ENCODE data around the gene TTC13. TPM values are rescaled to one million over a fixed set of nuclear protein-coding genes. Genes with fewer than 3 reads are reported as not detected.

The TTC13 gene
- total RNA-seq, 6 donors from 2014 or later = 18.6 to 41.9 (median 33.3) TPM

DNA sequence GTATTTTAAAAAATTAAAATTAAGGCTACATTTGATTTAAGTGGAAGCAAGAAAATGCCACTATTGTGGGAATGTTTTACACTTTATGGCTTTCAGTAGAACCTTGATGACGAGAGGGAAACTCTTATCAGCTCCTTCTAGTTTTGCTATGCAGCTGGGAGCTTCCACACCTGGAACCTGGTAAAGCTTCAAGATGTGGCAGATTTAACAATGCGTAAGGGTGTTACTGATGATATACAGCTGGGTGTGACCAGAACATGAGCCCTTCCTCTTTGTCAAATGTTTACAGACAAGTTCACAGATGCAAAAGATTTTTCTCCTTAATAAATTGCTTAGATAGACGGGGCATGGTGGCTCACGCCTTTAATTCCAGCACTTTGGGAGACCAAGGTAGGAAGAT lies 20.3 kb downstream of the TTC13 start:
- Histone ChIP-seq H3K9me3 (no peaks in the 10 kb centered on the region), H3K27me3 (no peaks in the 10 kb centered on the region), H3K4me1 (no peaks in the 10 kb centered on the region), H3K36me3 (peaks cover 0 to 56% (median 8%) of the 10 kb centered on the region in 4 donors), H3K27ac (no peak overlapping the region), H3K4me3 (no peak overlapping the region)
- TF ChIP-seq POLR2AphosphoS5 (IDR thresholded peaks at IDR 0.05) (no peak), EP300 (IDR thresholded peaks at IDR 0.05) (no peak), POLR2A (IDR thresholded peaks at IDR 0.05) (no peak)
- TF ChIP-seq, protein P1, sequence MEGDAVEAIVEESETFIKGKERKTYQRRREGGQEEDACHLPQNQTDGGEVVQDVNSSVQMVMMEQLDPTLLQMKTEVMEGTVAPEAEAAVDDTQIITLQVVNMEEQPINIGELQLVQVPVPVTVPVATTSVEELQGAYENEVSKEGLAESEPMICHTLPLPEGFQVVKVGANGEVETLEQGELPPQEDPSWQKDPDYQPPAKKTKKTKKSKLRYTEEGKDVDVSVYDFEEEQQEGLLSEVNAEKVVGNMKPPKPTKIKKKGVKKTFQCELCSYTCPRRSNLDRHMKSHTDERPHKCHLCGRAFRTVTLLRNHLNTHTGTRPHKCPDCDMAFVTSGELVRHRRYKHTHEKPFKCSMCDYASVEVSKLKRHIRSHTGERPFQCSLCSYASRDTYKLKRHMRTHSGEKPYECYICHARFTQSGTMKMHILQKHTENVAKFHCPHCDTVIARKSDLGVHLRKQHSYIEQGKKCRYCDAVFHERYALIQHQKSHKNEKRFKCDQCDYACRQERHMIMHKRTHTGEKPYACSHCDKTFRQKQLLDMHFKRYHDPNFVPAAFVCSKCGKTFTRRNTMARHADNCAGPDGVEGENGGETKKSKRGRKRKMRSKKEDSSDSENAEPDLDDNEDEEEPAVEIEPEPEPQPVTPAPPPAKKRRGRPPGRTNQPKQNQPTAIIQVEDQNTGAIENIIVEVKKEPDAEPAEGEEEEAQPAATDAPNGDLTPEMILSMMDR (IDR thresholded peaks at IDR 0.05) = no peak
- WGBS, 2 donors = 96 to 99% methylated on average over 4 of the region's 4 CpGs
- ATAC-seq (ENCODE audit: low FRiP score in 2 of 2) (no peak), DNase-seq (no peak)

DNA sequence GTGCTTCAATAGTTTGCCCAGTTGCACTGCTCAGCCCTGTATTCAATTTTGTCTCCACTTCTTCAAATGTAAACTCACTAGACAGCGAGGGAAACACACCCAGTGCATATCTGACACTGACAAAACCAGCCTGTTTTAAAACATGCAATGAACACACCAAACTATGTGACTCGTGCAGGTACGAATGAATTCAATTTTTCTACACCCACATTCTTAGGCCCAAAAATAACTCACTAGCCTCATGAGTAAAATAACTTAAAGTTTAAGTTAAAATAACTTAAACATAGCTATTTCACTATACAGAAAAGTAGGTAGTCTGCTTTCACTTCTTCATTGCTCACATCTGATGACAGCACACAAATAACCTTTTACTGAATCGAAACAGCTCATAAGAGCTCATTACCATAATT lies 21.1 kb downstream of the TTC13 start:
- WGBS, 2 donors = 92 to 93% methylated on average over 4 of the region's 4 CpGs
- Histone ChIP-seq H3K27me3 (no peaks in the 10 kb centered on the region), H3K4me1 (no peaks in the 10 kb centered on the region), H3K36me3 (peaks cover 0 to 56% (median 8%) of the 10 kb centered on the region in 4 donors), H3K27ac (no peak overlapping the region), H3K4me3 (no peak overlapping the region), H3K9me3 (no peaks in the 10 kb centered on the region)
- no peak for TF ChIP-seq EP300 (IDR thresholded peaks at IDR 0.05)
- TF ChIP-seq POLR2AphosphoS5 (IDR thresholded peaks at IDR 0.05) = no peak
- TF ChIP-seq, protein P1 (IDR thresholded peaks at IDR 0.05) = no peak
- no peak for ATAC-seq (ENCODE audit: low FRiP score in 2 of 2)
- no peak for DNase-seq

DNA sequence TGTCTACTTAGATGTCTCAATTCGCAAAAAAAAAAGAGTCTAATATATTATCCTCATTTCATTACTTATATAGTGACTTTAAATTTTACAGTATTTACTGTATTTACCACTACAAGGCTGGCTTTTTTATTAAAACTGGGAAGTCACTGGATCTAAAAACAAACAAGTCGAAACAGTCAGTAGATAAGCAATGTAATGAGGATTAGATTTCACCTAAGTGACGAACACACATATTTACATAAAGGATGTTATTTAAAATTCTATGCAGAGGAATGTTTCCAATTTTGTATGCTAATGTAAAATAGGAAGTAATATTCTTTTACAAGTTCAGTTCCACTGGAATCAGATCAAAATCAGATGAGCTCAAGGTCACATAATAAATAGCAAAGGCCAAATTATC lies 28.3 kb downstream of the TTC13 start:
- 73 to 93% methylated on average over 3 of the region's 3 CpGs for WGBS, 2 donors
- no peak for TF ChIP-seq POLR2A (IDR thresholded peaks at IDR 0.05)
- no peak for TF ChIP-seq POLR2AphosphoS5 (IDR thresholded peaks at IDR 0.05)
- TF ChIP-seq EP300 (IDR thresholded peaks at IDR 0.05) = no peak
- TF ChIP-seq, protein P1 (IDR thresholded peaks at IDR 0.05) = no peak
- no peaks in the 10 kb centered on the region for H3K27me3 ChIP-seq

DNA sequence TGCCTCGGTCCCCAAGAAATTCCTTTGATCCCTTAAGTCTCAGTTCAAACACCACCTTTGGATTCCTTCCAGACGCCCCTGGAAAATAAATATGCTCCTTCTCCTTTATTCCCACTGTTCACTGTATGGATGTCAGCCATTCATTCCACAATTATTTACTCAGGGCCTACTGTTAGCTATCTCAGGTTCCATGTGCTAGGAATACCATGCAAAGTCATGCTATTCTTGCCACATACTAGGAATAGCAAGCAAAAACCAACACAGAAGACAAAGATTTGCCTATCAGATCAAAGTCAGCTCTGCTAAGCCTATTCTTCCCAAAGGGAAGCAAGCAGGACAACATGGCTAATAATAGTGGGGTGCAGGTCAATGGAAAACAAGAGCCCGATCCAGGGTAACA lies 29.8 kb downstream of the TTC13 start:
- Histone ChIP-seq H3K9me3 (no peaks in the 10 kb centered on the region), H3K36me3 (peaks cover 0 to 16% (median 0%) of the 10 kb centered on the region in 4 donors), H3K4me1 (no peaks in the 10 kb centered on the region), H3K27ac (no peak overlapping the region), H3K4me3 (no peak overlapping the region), H3K27me3 (no peaks in the 10 kb centered on the region)
- TF ChIP-seq POLR2AphosphoS5 (IDR thresholded peaks at IDR 0.05) (no peak), POLR2A (IDR thresholded peaks at IDR 0.05) (no peak), EP300 (IDR thresholded peaks at IDR 0.05) (no peak)
- TF ChIP-seq, protein P1 (IDR thresholded peaks at IDR 0.05) = no peak
- 85 to 86% methylated on average over 3 of the region's 3 CpGs for WGBS, 2 donors
- DNase-seq (no peak), ATAC-seq (ENCODE audit: low FRiP score in 2 of 2) (no peak)

More for the DNA sequence above, 28.3 kb downstream of the TTC13 start:
- Histone ChIP-seq H3K27ac (no peak overlapping the region), H3K4me3 (no peak overlapping the region), H3K36me3 (peaks cover 0 to 22% (median 0%) of the 10 kb centered on the region in 4 donors), H3K9me3 (no peaks in the 10 kb centered on the region), H3K4me1 (no peaks in the 10 kb centered on the region)
- no peak for ATAC-seq (ENCODE audit: low FRiP score in 2 of 2)
- no peak for DNase-seq

DNA sequence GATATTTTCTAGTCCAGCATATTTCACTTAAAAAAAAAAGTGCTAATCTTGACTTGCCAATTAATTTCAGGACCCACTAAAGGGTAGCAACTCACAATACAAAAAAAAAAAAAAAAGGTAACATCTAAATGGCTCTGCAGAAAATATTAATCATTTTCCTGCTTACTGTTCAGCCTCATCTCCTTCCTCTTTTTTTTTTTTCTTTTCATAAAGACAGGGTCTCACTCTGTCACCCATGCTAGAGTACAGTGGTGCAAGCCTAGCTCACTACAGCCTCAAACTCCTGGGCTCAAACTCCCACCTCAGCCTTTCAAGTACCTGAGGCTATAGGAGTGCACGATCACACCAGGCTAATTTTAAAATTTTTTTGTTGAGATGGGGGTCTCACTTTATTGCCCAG lies 30.4 kb downstream of the TTC13 start:
- Histone ChIP-seq H3K27ac (no peak overlapping the region), H3K4me3 (no peak overlapping the region), H3K36me3 (peaks cover 0 to 19% (median 0%) of the 10 kb centered on the region in 4 donors), H3K9me3 (no peaks in the 10 kb centered on the region), H3K27me3 (no peaks in the 10 kb centered on the region), H3K4me1 (no peaks in the 10 kb centered on the region)
- ATAC-seq (ENCODE audit: low FRiP score in 2 of 2) (no peak), DNase-seq (no peak)
- 67 to 83% methylated on average over 1 of the region's 1 CpG for WGBS, 2 donors
- TF ChIP-seq POLR2A (IDR thresholded peaks at IDR 0.05) (no peak), POLR2AphosphoS5 (IDR thresholded peaks at IDR 0.05) (no peak), EP300 (IDR thresholded peaks at IDR 0.05) (no peak)
- TF ChIP-seq, protein P1 (IDR thresholded peaks at IDR 0.05) = no peak
